Measurements from ENCODE around the gene TXNRD2.

Gene TXNRD2

GRCh38 chr22:19965771-19966709 is 24.4 kb upstream of the TXNRD2 start:
- DNase-seq = no peak

- no peak for DNase-seq
Observed at GRCh38 chr22:19964701-19965386, 23.2 kb upstream of the TXNRD2 start.

GRCh38 chr22:19963863-19964642 is 22.4 kb upstream of the TXNRD2 start:
- DNase-seq = no peak

GRCh38 chr22:19962909-19963806 is 21.5 kb upstream of the TXNRD2 start:
- peak; percentile 77 for DNase-seq

- DNase-seq = peak; percentile 78
Observed at GRCh38 chr22:19962246-19962908, 20.8 kb upstream of the TXNRD2 start.

- DNase-seq = no peak
Observed at GRCh38 chr22:19961868-19962245, 20.2 kb upstream of the TXNRD2 start.

GRCh38 chr22:19961201-19961580 is 19.6 kb upstream of the TXNRD2 start:
- no peak for DNase-seq

GRCh38 chr22:19960491-19961200 is 19.0 kb upstream of the TXNRD2 start:
- no peak for DNase-seq

GRCh38 chr22:19959587-19960490 is 18.2 kb upstream of the TXNRD2 start:
- no peak for DNase-seq

GRCh38 chr22:19959043-19959586 is 17.5 kb upstream of the TXNRD2 start:
- DNase-seq = no peak

GRCh38 chr22:19958083-19959042 is 16.7 kb upstream of the TXNRD2 start:
- DNase-seq = no peak

GRCh38 chr22:19957445-19957844 is 15.8 kb upstream of the TXNRD2 start:
- no peak for DNase-seq

- DNase-seq = no peak
Observed at GRCh38 chr22:19955241-19956128, 13.9 kb upstream of the TXNRD2 start.

GRCh38 chr22:19951346-19951745 is 9.7 kb upstream of the TXNRD2 start:
- DNase-seq = no peak

GRCh38 chr22:19948057-19948760 is 6.6 kb upstream of the TXNRD2 start:
- DNase-seq = no peak

Measured in EL (cell line).